Activated CD4-positive, alpha-beta T cell treated with anti-CD3 and anti-CD28 coated beads, Interleukin-2, amount 10 ng/mL, durations not matched to agents 24 days and 14 days (primary cell): ENCODE measurements around the gene A1CF. TPM values are rescaled to one million over a fixed set of nuclear protein-coding genes. Genes with fewer than 3 reads are reported as not detected.
"Not testable (repeated sequence)": the region's sequence is repeated elsewhere in the genome, so short reads cannot be mapped to it uniquely, and the experiment has no call there.

ENCODE experiments used
- DNase-seq: peaks from one replicate; pipeline ENCODE4 v3.0.0; 2022
- H3K27ac Mint-ChIP-seq: one replicate; pipeline ENCODE4 v1.8.0; 2022; ENCODE audit warnings: mild to moderate bottlenecking, mixed read lengths
- H3K27me3 Mint-ChIP-seq: one replicate; pipeline ENCODE4 v1.8.0; 2022; ENCODE audit warnings: mixed read lengths
- H3K36me3 Mint-ChIP-seq: one replicate; pipeline ENCODE4 v1.8.0; 2022; ENCODE audit warnings: low read depth, mild to moderate bottlenecking, mixed read lengths
- H3K4me1 Mint-ChIP-seq: one replicate; pipeline ENCODE4 v1.8.0; 2021; ENCODE audit warnings: mixed read lengths
- H3K4me3 Mint-ChIP-seq: one replicate; pipeline ENCODE4 v1.8.0; 2022; ENCODE audit warnings: mild to moderate bottlenecking, moderate library complexity, mixed read lengths
- H3K9me3 Mint-ChIP-seq: one replicate; pipeline ENCODE4 v1.8.0; 2021; ENCODE audit warnings: mixed read lengths
- intact Hi-C: fragments of 100-400 bp; cut with micrococcal nuclease; formaldehyde crosslinking; loops from one replicate; pipeline ENCODE4 v1.15.1; 2023
- total RNA-seq: library from RNA; stranded (reverse); gene quantifications from 2 replicates; pipeline ENCODE4 v1.2.3, GENCODE V29; 2022

The A1CF gene
- total RNA-seq, 1 donor from 2014 or later: not detected

DNA sequence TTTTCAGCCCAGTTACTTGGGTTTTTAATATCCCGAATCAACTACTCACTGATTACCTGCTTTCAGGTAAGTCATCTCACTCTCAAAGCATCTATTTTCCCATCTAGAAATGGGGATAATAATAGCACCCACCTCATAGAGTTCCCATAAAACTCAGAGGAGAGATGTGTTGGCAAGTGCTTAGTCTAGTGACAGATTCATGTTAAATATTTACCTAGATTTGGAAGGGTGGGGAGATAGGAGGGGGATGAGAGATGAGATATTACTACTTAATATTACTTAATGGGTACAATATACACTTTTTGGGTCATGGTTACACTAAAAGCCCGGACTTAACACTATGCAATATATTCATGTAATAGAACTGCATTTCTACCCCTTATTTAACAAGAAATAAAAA is 7.0 kb upstream of the A1CF start:
- intact Hi-C loops: no loop called here
- no peaks in the 10 kb centered on the region for H3K36me3 Mint-ChIP-seq
- no peak overlapping the region for H3K4me3 Mint-ChIP-seq
- no peak overlapping the region for H3K27ac Mint-ChIP-seq
- peaks cover 15% of the 10 kb centered on the region for H3K27me3 Mint-ChIP-seq
- H3K9me3 Mint-ChIP-seq: no peaks in the 10 kb centered on the region
- H3K4me1 Mint-ChIP-seq: no peaks in the 10 kb centered on the region
- DNase-seq: no peak

DNA sequence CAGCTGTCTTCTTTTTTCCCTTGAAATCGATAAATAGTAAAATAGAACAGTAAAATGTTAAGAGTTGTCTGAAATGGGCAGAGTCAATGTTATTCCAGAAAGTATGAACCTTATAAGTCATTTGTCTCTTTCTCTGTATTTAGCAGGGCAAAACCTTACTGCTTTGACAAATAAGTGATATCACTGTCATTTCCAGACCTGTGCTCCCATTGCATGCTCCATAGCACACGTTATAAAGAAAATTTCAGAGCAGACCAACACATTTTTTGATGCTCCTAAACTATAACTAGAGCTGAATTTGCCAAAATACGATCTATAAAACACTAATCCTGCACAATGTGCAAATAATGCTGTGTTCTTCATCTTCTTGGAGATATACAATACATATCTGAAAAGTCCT is 1.1 kb downstream of the A1CF start:
- Mint-ChIP-seq H3K4me3 (no peak overlapping the region), H3K27ac (no peak overlapping the region), H3K36me3 (no peaks in the 10 kb centered on the region), H3K27me3 (peaks cover 7% of the 10 kb centered on the region), H3K9me3 (no peaks in the 10 kb centered on the region), H3K4me1 (no peaks in the 10 kb centered on the region)
- no peak for DNase-seq
- intact Hi-C loops: no loop called here

DNA sequence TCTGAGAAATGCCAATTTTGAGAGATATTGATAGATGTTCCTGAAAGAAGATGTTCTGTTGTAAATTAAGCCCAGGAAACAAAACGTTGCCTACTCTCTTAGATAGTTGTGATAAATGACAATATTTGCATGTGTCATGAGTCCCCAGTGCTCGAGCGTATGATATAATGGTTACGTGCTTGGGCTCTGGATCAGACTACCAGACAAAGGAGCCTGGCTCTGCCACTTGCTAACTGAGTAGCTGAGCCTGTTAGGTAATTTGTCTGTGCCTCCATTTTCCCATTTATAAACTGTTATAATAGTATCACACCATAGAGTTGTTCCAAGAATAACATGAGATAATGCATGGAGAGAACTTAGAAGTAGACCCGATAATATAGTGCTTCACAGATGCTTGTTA is 1.8 kb downstream of the A1CF start:
- intact Hi-C loops: no loop called here
- Mint-ChIP-seq H3K36me3 (no peaks in the 10 kb centered on the region), H3K27ac (no peak overlapping the region), H3K27me3 (peaks cover 5% of the 10 kb centered on the region), H3K4me1 (no peaks in the 10 kb centered on the region), H3K9me3 (no peaks in the 10 kb centered on the region), H3K4me3 (no peak overlapping the region)
- no peak for DNase-seq

DNA sequence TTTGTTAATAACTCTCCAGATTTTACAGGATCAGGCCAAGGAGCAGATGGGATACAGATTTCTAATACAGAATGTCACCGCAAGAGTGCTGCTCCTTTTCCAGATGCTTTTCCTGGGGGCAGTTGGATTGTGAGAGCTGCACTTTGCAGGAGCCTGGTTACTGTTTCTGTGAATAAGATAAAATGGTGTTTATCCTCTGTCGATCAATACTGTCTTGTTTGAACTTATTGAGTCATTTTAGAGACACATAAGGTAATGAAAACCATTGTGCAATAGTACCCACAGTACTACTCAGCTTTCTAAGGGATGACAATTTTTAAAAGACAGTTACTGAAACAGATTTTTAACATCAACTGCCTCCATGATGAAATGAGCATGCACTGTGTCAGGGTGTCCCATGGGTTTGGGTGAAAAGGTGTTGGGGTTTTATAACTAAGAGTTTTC is 2.9 kb downstream of the A1CF start:
- no peaks in the 10 kb centered on the region for H3K36me3 Mint-ChIP-seq
- H3K27ac Mint-ChIP-seq: no peak overlapping the region
- peaks cover 5% of the 10 kb centered on the region for H3K27me3 Mint-ChIP-seq
- H3K4me3 Mint-ChIP-seq: no peak overlapping the region
- no peaks in the 10 kb centered on the region for H3K4me1 Mint-ChIP-seq
- no peaks in the 10 kb centered on the region for H3K9me3 Mint-ChIP-seq
- DNase-seq: no peak
- intact Hi-C loops: no loop called here

DNA sequence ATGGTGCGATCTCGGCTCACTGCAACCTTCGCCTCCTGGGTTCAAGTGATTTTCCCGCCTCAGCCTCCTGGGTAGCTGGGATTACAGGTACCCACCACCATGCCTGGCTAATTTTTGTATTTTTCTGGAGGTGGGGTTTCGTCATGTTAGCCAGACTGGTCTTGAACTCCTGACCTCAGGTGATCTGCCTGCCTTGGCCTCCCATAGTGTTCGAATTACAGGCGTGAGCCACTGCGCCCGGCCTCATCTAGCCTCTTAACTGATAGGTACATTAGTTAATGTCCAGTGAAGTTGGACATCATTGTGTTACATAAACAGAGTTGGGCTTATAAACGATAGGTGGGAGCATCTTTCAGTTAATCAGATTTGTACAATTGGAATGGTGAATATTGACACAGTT is 4.4 kb downstream of the A1CF start:
- H3K27me3 Mint-ChIP-seq, intact Hi-C loops, H3K27ac Mint-ChIP-seq, H3K4me3 Mint-ChIP-seq, H3K9me3 Mint-ChIP-seq, H3K36me3 Mint-ChIP-seq, DNase-seq, H3K4me1 Mint-ChIP-seq: not testable (repeated sequence)

DNA sequence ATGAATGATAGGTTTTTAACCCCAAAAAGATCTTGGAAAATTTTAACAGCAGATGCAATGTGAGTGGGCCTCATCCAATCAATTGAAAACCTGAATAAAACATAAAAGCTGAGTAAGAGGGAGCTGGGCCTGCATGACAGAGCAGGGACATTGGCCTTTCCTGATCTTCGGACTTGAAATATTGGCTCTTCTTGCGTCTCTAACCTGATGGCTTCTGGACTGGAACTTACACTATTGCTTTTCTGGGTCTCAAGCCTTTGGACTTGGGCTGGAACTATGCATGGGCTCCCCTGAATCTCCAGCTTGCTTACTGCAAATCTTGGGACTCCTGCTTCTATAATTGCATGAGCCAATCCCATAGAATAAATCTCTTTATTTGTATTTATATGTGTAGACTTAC is 9.0 kb downstream of the A1CF start:
- no peak for DNase-seq
- Mint-ChIP-seq H3K4me1 (no peaks in the 10 kb centered on the region), H3K27me3 (peaks cover 3% of the 10 kb centered on the region), H3K36me3 (no peaks in the 10 kb centered on the region), H3K27ac (no peak overlapping the region), H3K9me3 (no peaks in the 10 kb centered on the region), H3K4me3 (no peak overlapping the region)
- intact Hi-C loops: no loop called here

DNA sequence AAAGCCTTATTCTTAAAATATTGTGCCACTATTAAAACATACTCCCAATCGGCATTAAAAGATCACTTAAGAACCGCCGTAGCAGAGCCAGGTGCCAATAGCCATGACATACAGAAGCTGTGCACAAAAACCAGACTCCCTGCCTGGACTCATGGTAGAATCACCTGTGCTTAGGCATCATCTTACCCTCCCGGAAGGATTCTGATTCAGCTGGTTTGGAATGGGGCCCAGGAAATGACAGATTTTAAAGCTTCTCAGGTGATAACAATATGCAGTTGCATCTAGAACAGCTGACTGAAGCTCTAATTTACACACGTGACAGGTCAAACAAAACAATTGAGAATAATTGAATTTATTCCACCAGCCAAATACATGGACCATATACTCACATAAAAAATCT is 10.7 kb downstream of the A1CF start:
- no peak overlapping the region for H3K27ac Mint-ChIP-seq
- H3K27me3 Mint-ChIP-seq: peaks cover 3% of the 10 kb centered on the region
- no peak for DNase-seq
- no peaks in the 10 kb centered on the region for H3K36me3 Mint-ChIP-seq
- no peaks in the 10 kb centered on the region for H3K9me3 Mint-ChIP-seq
- H3K4me3 Mint-ChIP-seq: no peak overlapping the region
- H3K4me1 Mint-ChIP-seq: no peaks in the 10 kb centered on the region
- intact Hi-C loops: no loop called here

DNA sequence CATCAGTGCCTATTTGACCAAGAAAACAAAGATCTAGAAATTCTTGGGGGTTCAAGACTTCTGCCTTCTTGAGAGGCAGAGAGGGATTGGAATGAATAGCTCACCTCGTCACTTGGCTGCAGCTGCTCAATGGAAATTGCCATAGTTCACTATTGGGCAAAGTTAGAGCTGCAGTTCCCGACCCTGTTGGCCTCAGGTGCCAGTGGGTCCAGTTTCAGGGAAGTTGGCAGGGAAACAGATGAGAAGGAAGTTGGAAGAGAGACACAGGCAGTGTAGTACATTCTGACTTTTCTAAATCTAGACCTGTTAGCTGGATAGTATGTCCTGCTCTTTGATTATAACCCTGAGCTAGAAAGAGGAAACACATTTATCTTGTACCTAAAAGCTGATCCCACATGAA is 19.1 kb downstream of the A1CF start:
- Mint-ChIP-seq H3K27me3 (peaks cover 8% of the 10 kb centered on the region), H3K36me3 (no peaks in the 10 kb centered on the region), H3K9me3 (no peaks in the 10 kb centered on the region), H3K4me1 (no peaks in the 10 kb centered on the region), H3K27ac (no peak overlapping the region), H3K4me3 (no peak overlapping the region)
- DNase-seq: no peak
- intact Hi-C loops: no loop called here

DNA sequence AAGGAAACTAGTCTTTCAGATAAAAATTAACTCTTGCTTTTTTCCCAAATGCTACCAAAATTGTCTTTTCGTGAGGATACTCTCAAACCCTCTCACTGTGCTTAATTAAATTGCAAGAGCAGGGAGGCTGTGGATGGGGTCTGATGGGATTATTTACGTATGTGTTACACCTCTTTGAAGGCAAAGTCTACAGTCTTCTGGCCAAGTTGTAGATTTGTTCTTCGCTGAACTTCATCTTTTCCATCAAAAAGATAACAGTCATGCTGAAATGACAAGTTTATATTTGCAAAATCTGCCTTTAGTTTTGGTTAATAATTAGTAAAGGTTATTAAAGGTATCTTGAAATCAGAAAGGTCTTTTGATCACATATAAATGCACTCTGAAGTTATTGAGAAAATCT is 22.7 kb downstream of the A1CF start:
- Mint-ChIP-seq H3K4me3 (no peak overlapping the region), H3K27me3 (peaks cover 3% of the 10 kb centered on the region), H3K36me3 (no peaks in the 10 kb centered on the region), H3K9me3 (no peaks in the 10 kb centered on the region), H3K4me1 (no peaks in the 10 kb centered on the region), H3K27ac (no peak overlapping the region)
- no peak for DNase-seq
- intact Hi-C loops: no loop called here

DNA sequence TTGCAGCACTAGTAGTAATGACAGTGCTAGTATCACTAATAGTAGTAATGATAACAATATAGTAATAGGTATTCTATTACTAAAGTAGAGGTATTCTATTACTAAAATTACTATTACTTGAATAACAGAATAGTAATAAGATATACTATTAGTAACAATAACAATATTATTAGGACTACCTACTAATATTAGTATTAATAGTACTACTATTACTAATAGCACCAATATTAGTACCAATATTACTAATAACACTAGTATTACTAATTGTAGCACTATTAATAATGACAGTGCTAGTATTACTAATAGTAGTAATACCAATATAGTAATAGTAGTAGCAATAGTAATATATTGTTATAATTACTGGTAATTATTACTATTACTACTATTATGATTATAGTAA is 24.1 kb downstream of the A1CF start:
- Mint-ChIP-seq H3K27me3 (peaks cover 3% of the 10 kb centered on the region), H3K4me3 (no peak overlapping the region), H3K9me3 (no peaks in the 10 kb centered on the region), H3K36me3 (no peaks in the 10 kb centered on the region), H3K4me1 (no peaks in the 10 kb centered on the region), H3K27ac (no peak overlapping the region)
- DNase-seq: no peak
- intact Hi-C loops: no loop called here

DNA sequence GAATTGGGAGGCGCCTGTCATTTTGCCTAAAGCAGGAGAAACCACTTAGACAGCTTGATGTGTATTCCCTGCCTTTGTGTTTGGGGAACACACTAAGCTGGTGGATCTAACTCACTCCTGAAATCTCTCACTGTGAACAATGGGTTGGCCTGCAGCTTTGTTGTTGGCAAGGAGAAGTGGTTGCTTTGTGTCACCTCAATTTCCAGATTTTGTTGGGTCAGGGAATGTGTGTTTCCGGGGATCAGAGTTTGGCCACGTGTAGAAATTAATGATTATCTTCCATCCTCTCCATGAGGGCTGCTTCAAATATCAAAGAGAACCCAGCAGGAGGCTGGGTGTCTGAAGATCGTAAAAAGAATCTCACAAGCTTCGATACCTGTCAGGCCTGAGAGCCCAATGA is 27.8 kb downstream of the A1CF start:
- no peaks in the 10 kb centered on the region for H3K9me3 Mint-ChIP-seq
- H3K4me3 Mint-ChIP-seq: no peak overlapping the region
- H3K4me1 Mint-ChIP-seq: no peaks in the 10 kb centered on the region
- no peaks in the 10 kb centered on the region for H3K36me3 Mint-ChIP-seq
- peaks cover 9% of the 10 kb centered on the region for H3K27me3 Mint-ChIP-seq
- intact Hi-C loops: no loop called here
- H3K27ac Mint-ChIP-seq: no peak overlapping the region
- no peak for DNase-seq

DNA sequence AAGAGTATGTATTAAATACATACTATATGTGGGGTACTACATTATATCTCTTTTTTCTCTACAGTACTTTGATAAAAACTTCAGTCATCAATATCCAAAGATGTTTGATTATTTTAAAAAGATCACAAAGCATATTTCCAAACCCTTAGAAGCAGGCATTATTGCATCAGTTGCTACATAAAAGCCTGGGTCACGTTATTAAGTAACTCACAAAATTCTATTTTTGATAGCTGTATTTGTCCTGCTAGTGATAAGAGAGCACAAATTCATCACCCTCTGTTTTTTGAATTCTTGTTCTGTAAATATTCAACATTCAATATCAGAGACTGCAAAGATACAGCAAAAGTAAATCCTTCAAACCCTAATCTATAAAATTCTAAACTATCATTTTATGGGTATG is 30.0 kb downstream of the A1CF start:
- Mint-ChIP-seq H3K27me3 (peaks cover 12% of the 10 kb centered on the region), H3K36me3 (no peaks in the 10 kb centered on the region), H3K9me3 (no peaks in the 10 kb centered on the region), H3K4me3 (no peak overlapping the region), H3K4me1 (no peaks in the 10 kb centered on the region), H3K27ac (no peak overlapping the region)
- DNase-seq: no peak
- intact Hi-C loops: no loop called here

DNA sequence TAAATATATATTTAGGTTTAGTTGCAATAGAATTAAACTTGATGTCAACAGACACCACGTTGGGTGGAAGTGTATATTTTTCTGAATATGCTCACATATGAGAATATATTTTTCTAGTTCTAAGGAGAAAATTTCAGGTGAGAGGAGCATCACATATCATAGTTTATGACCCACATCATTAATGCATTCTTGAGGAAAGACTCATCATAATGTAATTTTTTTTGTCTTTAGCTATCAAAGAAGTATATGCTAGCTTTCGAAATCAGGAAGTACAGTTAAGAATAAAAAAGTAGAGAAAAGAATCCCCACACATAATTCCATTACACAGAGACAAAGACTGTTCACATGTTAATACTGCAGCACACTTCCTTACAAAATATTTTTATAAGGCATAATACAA is 30.4 kb downstream of the A1CF start:
- H3K27me3 Mint-ChIP-seq: peaks cover 12% of the 10 kb centered on the region
- intact Hi-C loops: no loop called here
- no peak overlapping the region for H3K27ac Mint-ChIP-seq
- H3K4me3 Mint-ChIP-seq: no peak overlapping the region
- no peaks in the 10 kb centered on the region for H3K9me3 Mint-ChIP-seq
- no peak for DNase-seq
- no peaks in the 10 kb centered on the region for H3K4me1 Mint-ChIP-seq
- no peaks in the 10 kb centered on the region for H3K36me3 Mint-ChIP-seq

DNA sequence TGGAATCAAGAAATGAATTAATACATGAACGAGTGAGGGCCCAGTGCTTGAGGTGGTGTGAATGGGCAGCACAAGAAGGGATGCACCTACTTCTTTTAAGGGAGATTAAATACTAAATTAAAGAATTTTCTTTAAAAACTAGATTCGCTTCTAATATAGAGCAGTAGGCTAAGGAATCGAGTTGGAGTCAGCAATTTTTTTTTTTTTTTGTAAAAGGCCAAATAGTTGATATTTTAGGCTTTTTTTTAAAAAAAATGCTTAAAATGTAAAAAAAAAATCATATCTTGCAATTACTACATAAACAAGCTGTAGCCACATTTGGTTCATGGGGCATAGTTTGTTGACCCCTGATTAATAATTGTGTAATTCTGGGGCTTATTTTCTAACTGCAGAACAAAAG is 31.9 kb downstream of the A1CF start:
- intact Hi-C loops: no loop called here
- no peak for DNase-seq
- peaks cover 13% of the 10 kb centered on the region for H3K27me3 Mint-ChIP-seq
- H3K4me1 Mint-ChIP-seq: no peaks in the 10 kb centered on the region
- no peaks in the 10 kb centered on the region for H3K36me3 Mint-ChIP-seq
- H3K27ac Mint-ChIP-seq: no peak overlapping the region
- H3K9me3 Mint-ChIP-seq: no peaks in the 10 kb centered on the region
- no peak overlapping the region for H3K4me3 Mint-ChIP-seq

DNA sequence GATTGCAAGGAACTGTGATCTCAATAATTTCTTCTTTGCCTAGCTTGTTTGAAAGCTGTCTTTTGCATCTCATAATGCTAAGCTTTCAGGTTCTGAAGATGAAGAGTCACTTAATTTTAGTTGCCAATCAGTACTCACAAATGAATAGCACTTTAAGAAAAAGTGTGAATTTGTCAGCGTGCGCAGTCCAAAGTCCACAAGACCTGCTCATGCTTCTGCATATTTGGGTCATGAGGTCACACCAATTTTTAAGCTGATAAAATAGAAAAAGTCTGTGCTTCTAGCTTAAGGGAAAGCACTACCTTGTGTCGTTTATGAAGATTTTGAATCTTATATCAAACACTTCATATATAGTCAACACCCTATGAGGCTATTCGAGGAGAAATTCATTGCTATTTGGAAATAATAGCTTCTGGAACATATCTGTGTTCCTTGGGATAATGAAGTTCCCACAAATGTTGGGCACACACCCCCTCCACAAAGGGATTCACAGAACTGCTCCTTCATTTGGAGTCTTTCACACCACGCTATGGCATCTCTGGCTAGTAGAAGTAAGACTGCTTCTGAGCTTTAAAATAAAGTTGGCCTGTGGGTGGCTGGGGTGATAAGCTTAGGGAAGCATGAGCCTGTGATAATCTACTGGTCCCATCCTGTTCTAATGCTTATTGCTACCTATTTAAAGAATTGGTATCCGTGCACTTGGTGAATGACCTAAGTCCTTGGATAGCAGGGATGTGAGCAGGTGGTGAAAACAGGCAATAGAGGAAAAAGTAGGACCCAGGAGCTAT is 33.3 kb downstream of the A1CF start:
- peaks cover 16% of the 10 kb centered on the region for H3K27me3 Mint-ChIP-seq
- no peaks in the 10 kb centered on the region for H3K9me3 Mint-ChIP-seq
- no peaks in the 10 kb centered on the region for H3K36me3 Mint-ChIP-seq
- no peak overlapping the region for H3K4me3 Mint-ChIP-seq
- no peak overlapping the region for H3K27ac Mint-ChIP-seq
- H3K4me1 Mint-ChIP-seq: no peaks in the 10 kb centered on the region
- DNase-seq: no peak
- intact Hi-C loops: no loop called here
